ENCODE data around the gene ETV3.

DNA sequence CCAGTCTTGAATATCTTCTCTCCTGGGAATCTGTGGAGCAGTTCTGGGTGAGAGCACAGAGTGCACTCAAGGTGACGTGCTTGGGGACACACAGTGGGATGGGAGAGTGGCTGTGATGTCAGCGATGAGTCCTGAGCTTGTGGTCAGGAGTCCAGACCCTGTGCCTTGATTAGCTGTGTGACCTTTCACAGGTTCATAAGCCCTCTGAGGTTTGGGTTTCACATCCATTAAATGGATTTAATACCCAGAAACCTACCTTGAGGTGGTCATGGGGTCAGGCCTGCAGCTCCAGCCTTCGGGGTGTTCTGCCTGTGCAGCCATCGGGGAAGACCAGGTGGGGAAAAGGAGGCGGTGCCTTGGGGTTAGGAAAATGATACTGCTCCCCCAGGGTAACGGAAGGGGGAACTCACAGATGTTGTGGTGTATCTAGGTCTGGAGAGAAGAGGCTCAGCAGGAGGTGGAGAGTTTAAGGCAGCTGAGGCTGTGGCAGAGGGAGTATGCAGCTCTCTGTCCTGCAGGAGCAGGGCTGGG is 38.5 kb upstream of the ETV3 start:
- no peak for TF ChIP-seq POLR2A (IDR thresholded peaks at IDR 0.05)
- TF ChIP-seq, protein P1, sequence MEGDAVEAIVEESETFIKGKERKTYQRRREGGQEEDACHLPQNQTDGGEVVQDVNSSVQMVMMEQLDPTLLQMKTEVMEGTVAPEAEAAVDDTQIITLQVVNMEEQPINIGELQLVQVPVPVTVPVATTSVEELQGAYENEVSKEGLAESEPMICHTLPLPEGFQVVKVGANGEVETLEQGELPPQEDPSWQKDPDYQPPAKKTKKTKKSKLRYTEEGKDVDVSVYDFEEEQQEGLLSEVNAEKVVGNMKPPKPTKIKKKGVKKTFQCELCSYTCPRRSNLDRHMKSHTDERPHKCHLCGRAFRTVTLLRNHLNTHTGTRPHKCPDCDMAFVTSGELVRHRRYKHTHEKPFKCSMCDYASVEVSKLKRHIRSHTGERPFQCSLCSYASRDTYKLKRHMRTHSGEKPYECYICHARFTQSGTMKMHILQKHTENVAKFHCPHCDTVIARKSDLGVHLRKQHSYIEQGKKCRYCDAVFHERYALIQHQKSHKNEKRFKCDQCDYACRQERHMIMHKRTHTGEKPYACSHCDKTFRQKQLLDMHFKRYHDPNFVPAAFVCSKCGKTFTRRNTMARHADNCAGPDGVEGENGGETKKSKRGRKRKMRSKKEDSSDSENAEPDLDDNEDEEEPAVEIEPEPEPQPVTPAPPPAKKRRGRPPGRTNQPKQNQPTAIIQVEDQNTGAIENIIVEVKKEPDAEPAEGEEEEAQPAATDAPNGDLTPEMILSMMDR (IDR thresholded peaks at IDR 0.05) = no peak
